CD4-positive, alpha-beta T cell treated with Interleukin-17A for 1 hour (primary cell): ENCODE data around the gene ELF5.

Experiments
- DNase-seq: peaks from one replicate; pipeline ENCODE4 v3.0.0-alpha.2; 2020

ELF5 gene

DNA sequence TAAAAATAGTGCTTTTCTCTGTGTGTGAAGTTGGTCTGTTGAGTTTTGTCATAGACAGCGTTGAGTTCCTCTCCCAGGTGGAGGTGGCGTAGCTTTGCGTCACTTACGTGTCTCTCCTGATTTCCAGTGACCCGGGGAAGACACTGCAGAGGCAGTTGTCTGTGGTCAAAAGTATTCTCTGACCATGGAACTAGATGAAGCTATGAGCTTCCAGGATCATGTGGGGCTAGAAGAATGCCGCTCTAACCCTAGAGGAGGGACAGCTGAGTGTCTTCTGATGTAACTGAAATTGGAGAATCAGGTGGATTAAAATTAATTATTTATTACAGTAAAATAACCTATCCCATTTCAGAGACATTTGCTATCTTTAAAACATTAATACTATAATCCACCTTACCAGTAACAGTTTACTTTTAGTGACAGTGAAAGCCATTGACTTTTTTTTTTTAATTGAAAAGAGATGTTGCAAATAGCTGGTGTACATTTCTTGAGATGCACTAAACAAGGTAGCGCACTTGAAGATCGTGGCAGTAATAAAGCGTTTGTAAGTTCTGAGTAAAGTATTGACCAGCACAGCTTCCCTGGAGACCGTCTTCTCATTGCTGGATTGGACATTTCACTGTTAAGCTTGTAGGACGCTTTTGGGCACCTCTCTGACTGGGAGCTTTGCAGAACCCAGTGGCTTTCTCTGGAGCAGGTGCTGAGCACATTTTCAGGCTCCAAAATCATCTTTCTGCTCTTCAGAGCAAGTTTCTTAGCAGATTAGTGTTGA is 65.2 kb downstream of the ELF5 start:
- no peak for DNase-seq

DNA sequence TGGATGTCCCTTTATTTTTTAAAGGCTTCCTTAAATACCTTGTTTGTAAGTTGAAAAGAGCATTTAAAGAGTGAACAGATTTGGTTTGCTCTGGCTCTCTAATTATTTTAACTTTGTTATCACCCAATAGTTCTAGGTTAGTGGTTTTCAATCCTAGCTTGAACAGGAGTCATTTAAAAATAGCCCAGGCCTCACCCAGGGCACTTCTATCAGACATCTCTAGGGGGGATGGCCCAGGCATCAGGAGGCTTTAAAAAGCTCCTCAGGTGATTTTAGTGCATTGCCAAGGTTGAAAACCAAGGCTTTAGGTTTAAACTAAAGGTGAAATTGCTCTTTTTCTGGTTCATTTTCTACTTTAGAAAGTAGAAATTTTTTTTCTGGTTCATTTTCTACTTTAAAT is 66.5 kb downstream of the ELF5 start:
- DNase-seq: no peak

DNA sequence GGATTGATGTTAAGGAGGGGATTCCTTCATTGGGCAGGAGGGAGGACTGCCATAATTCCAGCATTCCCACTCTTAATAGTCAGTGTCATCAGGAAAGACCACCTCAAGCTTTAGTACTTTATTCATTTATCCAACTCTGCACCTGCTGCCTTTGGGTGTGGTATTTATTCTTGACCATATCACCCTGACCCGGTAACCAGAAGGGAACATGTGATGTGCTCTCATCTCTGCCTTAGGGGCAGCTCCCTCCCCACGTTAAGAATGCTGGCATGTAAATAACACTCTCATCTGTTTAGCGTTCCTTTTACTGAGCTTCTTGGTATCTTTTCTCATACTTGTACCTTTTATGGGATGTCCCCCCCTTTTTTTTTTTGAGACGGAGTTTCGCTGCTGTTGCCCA is 67.2 kb downstream of the ELF5 start:
- DNase-seq: no peak

DNA sequence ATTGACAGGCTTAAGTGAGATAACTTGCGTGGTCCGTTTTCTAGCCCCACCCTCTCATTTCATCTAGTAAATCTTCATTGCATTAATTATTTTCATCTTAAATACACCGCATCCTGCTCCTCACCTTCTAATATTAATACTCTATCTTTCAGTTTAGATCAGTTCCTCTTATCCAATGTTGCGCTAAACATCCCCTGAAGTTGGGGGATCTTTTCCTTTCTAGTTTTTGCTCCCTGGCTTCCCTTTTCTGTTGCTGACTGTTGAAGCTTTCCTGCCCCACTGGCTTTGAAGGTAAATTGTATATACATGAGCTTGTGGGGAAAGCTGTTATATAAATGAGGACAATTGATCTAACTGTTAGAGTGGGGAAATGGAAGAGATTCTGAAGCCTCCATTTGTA is 67.6 kb downstream of the ELF5 start:
- DNase-seq: no peak

DNA sequence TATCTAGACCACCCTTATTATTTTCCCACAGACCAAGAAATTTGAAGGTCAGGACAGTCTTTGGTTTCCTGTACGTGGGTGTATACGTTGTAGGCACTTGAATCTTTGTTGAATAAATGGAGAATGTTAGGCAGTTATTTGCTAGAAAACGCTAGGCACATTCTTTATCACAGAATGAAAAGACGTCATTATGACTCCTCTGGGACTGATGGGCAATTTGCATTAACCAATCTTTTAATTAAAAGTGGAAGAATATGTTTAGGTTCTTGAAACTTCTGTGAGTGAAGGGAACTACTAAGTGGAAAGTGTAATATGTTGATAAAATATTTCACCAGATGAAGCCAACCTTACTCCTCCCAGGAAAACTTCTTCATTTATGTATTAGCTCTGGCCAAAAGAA is 69.2 kb downstream of the ELF5 start:
- DNase-seq: no peak

DNA sequence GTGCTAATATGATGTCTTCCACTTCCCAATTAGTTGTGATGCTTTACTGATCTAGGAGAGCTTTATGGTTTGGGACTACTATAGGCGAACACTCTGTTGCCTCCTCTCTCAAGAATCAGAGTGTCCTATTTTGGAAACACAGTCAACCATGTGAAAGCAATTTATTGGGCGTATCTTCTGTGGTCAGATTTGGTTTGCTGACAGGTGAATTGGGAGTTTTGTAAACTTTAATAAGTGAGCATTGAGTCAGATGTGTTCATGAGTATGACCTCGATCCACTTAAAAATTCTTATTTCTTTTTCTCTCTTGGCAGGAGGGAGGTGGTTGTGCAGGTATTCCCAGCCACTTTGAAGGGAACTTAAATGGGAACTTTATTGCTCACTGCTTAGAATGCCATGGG is 70.5 kb downstream of the ELF5 start:
- DNase-seq: no peak

DNA sequence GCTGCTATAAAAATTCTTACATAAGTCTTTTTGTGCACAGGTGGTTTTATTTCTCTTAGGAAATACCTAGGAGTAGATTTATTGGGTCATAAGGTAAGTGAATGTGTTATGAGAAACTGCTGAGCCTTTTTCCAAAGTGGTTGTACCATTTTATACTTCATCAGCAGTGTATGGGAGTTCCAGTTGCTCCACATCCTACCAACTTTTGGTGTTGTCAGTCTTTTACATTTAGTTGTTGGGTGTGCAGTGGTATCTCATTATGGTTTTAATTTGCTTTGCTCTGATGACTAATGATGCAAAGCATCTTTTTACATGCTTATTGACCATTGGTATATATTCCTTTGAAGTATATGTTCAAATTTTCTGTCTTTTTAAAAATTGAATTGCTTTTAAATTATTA is 71.8 kb downstream of the ELF5 start:
- DNase-seq: no peak

DNA sequence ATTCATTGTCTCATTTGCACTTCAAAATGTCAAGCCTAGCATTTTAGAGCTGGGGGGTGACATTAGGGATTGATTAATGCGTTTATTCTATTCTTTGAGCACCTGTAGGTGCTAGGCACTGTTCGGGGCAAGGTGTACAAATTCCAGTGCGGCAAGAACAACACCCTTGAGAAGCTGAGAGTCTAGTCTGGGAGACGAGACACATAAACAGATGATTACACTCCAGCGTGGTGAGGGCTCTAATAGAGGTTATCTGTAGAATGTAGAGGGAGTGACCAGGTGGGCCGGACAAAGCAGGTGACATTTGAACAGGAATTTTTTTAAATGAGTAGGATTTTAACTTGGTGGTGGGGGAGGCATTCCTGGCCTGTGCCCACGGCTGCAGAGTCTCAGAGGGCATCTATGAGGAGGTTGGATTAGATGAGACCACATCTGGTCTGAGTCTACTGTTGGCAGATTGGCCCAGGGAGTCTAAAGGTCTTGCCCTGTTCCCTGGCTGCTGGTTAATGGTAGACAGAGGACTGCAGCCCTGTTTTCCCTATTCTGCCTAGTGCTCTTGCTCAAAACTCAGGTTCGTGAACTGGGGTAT is 73.9 kb downstream of the ELF5 start:
- DNase-seq: no peak

DNA sequence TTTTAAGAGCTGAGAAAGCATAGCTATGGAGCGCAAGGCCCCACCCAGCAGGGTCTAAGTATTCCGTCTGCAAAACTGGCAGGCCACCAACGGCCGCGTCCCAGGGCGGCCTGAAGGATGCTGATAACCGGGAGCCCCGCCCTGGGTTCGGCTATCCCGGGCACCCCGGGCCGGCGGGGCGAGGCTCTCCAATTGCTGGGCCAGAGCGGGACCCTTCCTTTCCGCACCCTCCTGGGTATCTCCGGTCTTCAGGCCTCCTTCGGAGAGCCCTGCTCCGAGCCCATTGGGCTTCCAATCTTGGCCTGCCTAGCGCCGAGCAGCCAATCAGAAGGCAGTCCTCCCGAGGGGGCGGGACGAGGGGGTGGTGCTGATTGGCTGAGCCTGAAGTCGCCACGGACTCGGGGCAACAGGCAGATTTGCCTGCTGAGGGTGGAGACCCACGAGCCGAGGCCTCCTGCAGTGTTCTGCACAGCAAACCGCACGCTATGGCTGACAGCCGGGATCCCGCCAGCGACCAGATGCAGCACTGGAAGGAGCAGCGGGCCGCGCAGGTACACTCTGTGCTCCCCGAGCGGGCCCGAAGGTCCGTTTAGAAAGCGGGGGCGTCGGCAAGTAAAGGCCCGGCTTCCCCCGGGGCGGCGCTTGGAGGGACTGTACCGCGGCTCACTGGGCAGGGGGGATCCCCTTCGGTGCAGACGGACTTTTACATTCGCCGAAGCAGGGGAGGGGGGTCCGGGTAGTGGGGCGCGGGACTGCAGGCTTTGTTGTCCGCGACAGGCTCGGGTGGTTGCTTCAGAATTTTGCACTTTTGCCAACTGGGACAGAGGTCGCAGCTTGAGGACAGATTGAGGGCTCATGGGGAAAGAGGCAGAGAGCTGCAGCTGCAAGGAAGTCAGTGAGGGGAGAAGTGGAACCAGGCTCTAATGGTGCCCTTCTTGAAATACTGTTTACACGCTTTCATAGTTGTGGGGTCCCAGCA is 74.8 kb downstream of the ELF5 start, which contains the start of gene CAT:
CAT (plus strand) TSS at position 406 of the 979 bp plus-strand sequence; CDS start at position 486, 80 bp downstream.
- peak; percentile 98 for DNase-seq

DNA sequence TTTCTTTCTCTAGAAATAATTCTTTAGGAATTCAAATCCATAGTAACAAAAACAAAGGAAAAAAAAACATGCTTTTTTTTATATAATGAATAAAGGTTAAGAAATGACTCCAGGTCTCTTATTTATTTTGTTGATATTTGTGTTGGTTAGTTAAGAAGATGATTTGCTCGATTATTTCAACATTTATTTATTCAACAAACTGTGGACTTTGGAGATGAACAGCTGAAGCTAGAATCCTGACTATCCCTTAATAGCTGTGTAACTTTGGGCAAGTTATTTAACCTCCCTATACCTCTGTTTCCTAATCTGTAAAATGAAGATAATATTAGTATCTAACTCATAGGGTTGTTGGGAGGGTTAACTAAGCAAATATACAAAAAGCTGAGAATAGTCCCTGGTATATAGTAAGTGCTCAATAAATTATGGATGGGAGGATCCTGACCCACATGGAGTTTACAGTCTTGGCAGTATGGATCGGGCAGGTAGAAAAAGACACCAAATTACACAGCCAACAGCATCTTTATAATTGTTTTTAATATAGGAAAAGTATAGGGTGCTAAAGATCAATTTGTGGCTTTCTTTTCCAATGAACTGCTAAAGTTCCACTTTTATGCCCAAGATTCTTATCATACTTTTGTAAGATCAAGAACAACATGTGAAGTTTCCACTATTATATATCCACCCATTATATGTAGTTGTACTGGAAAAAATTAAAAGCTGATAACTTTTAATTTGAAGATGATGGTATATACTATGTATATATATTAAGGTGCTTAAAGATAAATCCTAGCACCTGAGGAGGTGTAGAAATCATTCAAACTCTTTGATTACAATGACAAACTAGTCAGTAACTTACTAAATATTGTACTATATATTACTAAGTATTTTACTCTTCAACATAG is 76.1 kb downstream of the ELF5 start:
- no peak for DNase-seq

DNA sequence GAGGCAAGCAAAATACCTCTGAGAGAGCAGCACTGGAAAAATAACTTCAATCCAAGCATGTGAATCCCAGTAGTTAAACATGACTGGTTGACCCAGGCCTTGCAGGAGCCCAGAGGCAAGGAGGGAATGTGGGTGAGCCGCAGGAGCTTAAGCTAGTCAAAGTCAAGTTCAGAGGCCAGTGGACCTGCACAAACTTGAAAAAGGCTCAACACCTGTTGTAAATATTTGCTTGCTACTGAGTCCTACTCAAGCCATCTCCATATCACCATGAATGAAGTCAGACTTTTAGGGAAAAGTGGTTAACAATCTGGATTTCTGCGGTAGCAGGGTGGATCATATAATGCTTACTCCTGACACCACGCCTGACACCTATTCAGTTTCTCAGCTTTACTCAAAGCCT is 79.7 kb downstream of the ELF5 start:
- no peak for DNase-seq

DNA sequence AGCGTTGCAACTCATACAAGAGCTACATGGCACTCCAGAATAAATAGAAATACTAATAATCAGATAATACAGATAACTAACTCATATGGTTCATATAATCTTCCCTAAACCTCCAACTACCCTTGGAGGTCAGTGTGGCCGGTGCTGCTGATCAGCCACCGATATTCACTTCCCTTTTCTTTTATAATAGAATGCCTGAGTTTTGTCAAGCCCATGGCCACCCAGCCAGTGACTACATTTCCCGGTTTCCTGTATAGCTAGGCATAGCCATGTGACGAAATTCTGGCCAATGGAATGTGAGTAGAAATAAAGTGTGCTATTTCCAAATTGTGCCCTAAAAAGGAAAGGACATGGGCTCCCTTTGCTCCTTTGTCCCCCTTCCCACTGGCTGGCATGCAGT is 80.8 kb downstream of the ELF5 start:
- no peak for DNase-seq

DNA sequence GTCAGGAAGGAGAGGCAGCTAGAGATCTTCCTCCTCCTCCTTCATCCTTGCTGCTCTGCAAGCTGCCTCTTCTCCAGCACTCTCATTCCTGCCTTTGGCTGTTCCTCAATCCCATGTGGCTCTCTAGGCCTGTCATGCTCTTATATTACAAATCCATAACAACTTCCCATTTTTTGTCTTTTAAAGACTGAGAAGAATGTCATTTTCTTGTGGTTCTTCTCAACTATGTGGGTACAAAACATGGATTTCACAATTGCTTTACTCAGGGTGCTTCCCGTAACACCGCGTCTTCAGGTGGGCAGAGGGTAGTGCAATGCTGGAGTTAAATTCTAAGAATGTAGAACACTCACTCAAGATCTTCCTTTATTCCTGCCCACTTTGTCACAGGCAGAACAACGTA is 81.6 kb downstream of the ELF5 start:
- DNase-seq: no peak
